ENCODE data around the gene ABCC11. TPM values are rescaled to one million over a fixed set of nuclear protein-coding genes. Genes with fewer than 3 reads are reported as not detected.
A peak's percentile ranks its signal among the peaks of the same experiment; 100 is the strongest.
"Not testable (repeated sequence)": the region's sequence is repeated elsewhere in the genome, so short reads cannot be mapped to it uniquely, and the experiment has no call there.

The ABCC11 gene
- total RNA-seq, 1 donor from 2014 or later = 0.05 TPM

DNA sequence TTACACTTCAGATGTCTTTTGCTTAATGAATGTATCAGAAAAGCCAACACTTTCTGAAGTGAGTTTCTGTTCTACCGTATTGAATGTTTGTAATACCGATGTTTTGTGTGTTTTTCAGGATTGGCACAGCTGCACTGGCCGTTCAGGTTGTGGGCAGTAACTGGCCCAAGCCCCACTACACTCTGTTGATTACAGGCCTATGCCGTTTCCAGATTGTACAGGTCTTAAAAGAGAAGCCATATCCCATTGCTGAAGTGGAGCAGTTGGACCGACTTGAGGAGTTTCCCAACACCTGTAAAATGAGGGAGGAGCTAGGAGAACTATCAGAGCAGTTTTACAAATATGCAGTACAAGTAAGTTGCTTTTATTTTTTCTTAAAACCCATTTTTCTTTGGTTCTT lies 4.7 kb upstream of the ABCC11 start:
- H3K9me3 ChIP-seq (replicated peaks) = no peaks in the 10 kb centered on the region
- H3K4me1 ChIP-seq = peaks cover 43% of the 10 kb centered on the region
- TF ChIP-seq, protein P1, sequence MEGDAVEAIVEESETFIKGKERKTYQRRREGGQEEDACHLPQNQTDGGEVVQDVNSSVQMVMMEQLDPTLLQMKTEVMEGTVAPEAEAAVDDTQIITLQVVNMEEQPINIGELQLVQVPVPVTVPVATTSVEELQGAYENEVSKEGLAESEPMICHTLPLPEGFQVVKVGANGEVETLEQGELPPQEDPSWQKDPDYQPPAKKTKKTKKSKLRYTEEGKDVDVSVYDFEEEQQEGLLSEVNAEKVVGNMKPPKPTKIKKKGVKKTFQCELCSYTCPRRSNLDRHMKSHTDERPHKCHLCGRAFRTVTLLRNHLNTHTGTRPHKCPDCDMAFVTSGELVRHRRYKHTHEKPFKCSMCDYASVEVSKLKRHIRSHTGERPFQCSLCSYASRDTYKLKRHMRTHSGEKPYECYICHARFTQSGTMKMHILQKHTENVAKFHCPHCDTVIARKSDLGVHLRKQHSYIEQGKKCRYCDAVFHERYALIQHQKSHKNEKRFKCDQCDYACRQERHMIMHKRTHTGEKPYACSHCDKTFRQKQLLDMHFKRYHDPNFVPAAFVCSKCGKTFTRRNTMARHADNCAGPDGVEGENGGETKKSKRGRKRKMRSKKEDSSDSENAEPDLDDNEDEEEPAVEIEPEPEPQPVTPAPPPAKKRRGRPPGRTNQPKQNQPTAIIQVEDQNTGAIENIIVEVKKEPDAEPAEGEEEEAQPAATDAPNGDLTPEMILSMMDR (IDR thresholded peaks at IDR 0.05; ENCODE audit: borderline replicate concordance) = no peak
- intact Hi-C loops (cut with micrococcal nuclease) = no loop called here
- H3K27me3 ChIP-seq (ENCODE audit: low read depth) = no peaks in the 10 kb centered on the region
- H3K4me3 ChIP-seq = no peak overlapping the region
- peaks cover 48% of the 10 kb centered on the region for H3K36me3 ChIP-seq
- no peak overlapping the region for H3K27ac ChIP-seq (replicated peaks)
- no peak for DNase-seq

DNA sequence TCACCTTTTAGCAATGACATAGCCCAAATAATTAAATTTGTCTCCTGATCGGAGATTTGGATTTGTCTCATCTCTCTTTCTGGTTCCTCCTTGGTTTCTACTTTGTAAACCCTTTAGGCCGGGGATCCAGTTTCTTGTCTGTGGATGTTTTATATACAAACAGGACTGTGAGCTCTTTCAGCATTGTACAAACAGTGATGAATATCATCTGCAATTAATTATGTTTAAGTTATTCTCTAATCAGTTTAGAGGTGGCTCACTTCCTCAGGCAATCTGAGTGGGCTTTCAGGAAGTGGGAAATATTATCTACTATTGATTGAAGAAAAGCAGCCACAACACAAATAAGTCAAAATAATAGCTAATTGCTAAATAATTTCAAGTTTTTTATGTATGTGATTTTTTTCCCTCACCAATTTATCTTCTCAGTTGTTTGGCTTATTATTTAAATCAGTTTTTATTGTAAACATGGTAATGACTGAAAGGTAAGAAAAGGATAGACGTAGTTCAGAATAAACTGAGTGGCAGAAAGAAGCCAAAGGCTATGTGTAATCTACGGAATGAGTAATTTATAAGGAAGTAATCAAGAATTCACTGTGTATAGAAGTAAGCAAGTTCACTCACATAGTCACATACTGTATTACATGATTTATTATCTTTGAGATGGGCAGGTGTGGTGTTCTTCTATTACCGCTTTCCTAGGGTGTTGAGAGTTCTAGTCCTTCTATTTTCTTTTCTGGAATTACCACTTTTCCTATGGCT lies 3.4 kb upstream of the ABCC11 start:
- H3K27me3 ChIP-seq (ENCODE audit: low read depth) = no peaks in the 10 kb centered on the region
- H3K36me3 ChIP-seq = peaks cover 38% of the 10 kb centered on the region
- no peak overlapping the region for H3K4me3 ChIP-seq
- H3K9me3 ChIP-seq (replicated peaks) = no peaks in the 10 kb centered on the region
- DNase-seq = no peak
- TF ChIP-seq, protein P1 (IDR thresholded peaks at IDR 0.05; ENCODE audit: borderline replicate concordance) = no peak
- intact Hi-C loops (cut with micrococcal nuclease) = no loop called here
- H3K4me1 ChIP-seq = peaks cover 56% of the 10 kb centered on the region
- no peak overlapping the region for H3K27ac ChIP-seq (replicated peaks)

DNA sequence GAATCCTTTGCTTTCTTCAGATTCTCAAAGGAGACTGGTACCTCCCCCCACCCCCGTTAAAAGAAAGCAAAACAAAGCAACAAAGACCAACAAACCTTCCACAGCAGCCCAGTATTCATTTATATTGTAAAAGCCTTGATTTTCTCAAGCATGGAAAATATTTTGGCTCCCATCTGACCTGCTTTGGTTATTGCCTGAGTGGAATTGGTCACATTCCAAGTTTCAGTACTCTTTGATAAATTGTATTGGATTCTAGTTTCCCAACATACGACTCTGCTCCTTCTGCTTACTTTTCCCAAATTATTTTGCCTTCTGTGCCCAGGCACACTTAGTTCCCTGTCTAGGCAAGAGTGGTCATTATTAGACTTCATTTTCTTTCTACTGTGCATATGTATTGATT lies 1.3 kb downstream of the ABCC11 start:
- intact Hi-C loops (cut with micrococcal nuclease) = no loop called here
- peaks cover 60% of the 10 kb centered on the region for H3K4me1 ChIP-seq
- no peak for DNase-seq
- TF ChIP-seq, protein P1 (IDR thresholded peaks at IDR 0.05; ENCODE audit: borderline replicate concordance) = no peak
- no peaks in the 10 kb centered on the region for H3K9me3 ChIP-seq (replicated peaks)
- peak overlapping the region; percentile 98 for H3K4me3 ChIP-seq
- no peaks in the 10 kb centered on the region for H3K27me3 ChIP-seq (ENCODE audit: low read depth)
- no peaks in the 10 kb centered on the region for H3K36me3 ChIP-seq
- no peak overlapping the region for H3K27ac ChIP-seq (replicated peaks)

DNA sequence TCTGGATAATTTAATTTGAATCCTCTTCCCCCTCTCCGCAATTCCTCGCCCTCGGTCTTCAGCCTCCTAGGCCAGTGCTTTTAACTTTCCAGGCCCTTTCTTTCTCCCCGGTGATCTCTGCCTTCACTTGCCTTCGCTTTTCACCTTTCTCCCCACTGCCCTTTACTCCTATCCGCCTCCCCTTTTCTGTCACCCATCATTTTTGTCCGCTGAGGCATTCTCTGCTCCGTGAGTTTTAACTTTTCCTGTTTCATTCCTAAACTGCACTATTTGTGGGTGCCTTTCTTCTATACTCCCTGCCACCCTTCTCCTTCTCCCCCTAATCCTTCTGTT lies 2.5 kb downstream of the ABCC11 start:
- TF ChIP-seq, protein P1 (IDR thresholded peaks at IDR 0.05; ENCODE audit: borderline replicate concordance) = no peak
- H3K27ac ChIP-seq (replicated peaks) = peak overlapping the region; percentile 92
- DNase-seq = no peak
- H3K4me1 ChIP-seq = peaks cover 52% of the 10 kb centered on the region
- H3K36me3 ChIP-seq = no peaks in the 10 kb centered on the region
- intact Hi-C loops (cut with micrococcal nuclease) = no loop called here
- no peaks in the 10 kb centered on the region for H3K9me3 ChIP-seq (replicated peaks)
- H3K27me3 ChIP-seq (ENCODE audit: low read depth) = no peaks in the 10 kb centered on the region
- H3K4me3 ChIP-seq = peak overlapping the region; percentile 98

DNA sequence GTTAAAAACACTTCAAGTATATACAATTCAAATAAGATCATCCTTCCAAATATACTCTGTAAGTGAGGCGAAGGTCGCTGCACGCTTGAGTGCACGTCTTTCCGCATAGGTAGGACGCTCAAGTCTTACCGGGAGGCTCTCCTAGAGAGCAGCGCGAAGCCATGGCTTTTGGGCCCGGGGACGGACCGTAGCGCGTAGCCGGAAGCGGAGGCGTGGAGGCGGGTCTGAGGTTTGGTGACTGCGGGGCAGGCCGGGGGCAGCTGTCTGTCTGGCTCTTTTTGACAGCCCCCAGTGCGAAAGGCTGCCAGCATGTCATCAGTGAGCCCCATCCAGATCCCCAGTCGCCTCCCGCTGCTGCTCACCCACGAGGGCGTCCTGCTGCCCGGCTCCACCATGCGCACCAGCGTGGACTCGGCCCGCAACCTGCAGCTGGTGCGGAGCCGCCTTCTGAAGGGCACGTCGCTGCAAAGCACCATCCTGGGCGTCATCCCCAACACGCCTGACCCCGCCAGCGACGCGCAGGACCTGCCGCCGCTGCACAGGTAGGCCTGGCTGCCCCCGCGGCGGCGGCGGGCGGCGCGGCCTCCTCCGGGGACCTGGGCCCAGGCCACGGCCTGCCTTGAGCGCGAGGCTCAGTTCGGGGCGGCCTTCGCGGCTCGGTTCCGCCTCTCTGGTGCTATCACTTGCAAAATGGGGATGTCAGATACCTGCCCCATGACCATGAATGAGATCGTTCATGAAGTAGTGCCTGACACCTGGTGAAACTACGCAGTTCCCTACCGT lies 3.1 kb downstream of the ABCC11 start, which contains the start of gene LONP2:
LONP2 (plus strand) TSS at position 221 of the 783 bp plus-strand sequence; CDS start at position 310, 89 bp downstream.
- peak within 1 kb of the TSS; percentile 92 for H3K27ac ChIP-seq (replicated peaks)
- DNase-seq = peak; percentile 91
- TF ChIP-seq, protein P1 (IDR thresholded peaks at IDR 0.05; ENCODE audit: borderline replicate concordance) = no peak
- intact Hi-C loops (cut with micrococcal nuclease) = no loop called here
- no peaks in the 10 kb centered on the region for H3K27me3 ChIP-seq (ENCODE audit: low read depth)
- H3K4me3 ChIP-seq = peak within 1 kb of the TSS; percentile 98
- peaks cover 52% of the 10 kb centered on the region for H3K4me1 ChIP-seq
- no peaks in the 10 kb centered on the region for H3K9me3 ChIP-seq (replicated peaks)
- no peaks in the 10 kb centered on the region for H3K36me3 ChIP-seq

DNA sequence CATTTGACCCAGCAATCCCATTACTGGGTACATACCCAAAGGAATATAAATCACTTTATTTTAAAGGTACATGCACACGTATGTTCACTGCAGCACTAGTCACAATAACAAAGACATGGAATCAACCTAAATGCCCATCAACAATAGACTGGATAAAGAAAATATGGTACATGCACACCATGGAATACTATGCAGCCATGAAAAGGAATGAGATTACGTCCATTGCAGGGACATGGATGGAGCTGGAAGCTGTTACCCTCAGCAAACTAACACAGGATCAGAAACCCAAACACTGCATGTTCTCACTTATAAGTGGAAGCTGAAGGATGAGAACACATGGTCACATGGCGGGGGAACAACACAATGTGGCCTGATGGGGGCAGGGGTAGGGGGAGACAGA lies 7.2 kb downstream of the ABCC11 start:
- H3K36me3 ChIP-seq; H3K27me3 ChIP-seq (ENCODE audit: low read depth); H3K4me3 ChIP-seq; intact Hi-C loops (cut with micrococcal nuclease); H3K9me3 ChIP-seq (replicated peaks); DNase-seq; H3K27ac ChIP-seq (replicated peaks): not testable (repeated sequence)
- H3K4me1 ChIP-seq = peaks cover 30% of the 10 kb centered on the region

All from left ventricle myocardium inferior (tissue), 1 donor.